ENCODE measurements around the gene TRIM71.

DNA sequence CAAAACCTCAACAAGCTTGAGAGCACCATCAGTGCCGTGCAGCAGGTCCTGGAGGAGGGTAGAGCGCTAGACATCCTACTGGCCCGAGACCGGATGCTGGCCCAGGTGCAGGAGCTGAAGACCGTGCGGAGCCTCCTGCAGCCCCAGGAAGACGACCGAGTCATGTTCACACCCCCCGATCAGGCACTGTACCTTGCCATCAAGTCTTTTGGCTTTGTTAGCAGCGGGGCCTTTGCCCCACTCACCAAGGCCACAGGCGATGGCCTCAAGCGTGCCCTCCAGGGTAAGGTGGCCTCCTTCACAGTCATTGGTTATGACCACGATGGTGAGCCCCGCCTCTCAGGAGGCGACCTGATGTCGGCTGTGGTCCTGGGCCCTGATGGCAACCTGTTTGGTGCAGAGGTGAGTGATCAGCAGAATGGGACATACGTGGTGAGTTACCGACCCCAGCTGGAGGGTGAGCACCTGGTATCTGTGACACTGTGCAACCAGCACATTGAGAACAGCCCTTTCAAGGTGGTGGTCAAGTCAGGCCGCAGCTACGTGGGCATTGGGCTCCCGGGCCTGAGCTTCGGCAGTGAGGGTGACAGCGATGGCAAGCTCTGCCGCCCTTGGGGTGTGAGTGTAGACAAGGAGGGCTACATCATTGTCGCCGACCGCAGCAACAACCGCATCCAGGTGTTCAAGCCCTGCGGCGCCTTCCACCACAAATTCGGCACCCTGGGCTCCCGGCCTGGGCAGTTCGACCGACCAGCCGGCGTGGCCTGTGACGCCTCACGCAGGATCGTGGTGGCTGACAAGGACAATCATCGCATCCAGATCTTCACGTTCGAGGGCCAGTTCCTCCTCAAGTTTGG lies 72.9 kb downstream of the TRIM71 start:
- TF ChIP-seq, protein P1, sequence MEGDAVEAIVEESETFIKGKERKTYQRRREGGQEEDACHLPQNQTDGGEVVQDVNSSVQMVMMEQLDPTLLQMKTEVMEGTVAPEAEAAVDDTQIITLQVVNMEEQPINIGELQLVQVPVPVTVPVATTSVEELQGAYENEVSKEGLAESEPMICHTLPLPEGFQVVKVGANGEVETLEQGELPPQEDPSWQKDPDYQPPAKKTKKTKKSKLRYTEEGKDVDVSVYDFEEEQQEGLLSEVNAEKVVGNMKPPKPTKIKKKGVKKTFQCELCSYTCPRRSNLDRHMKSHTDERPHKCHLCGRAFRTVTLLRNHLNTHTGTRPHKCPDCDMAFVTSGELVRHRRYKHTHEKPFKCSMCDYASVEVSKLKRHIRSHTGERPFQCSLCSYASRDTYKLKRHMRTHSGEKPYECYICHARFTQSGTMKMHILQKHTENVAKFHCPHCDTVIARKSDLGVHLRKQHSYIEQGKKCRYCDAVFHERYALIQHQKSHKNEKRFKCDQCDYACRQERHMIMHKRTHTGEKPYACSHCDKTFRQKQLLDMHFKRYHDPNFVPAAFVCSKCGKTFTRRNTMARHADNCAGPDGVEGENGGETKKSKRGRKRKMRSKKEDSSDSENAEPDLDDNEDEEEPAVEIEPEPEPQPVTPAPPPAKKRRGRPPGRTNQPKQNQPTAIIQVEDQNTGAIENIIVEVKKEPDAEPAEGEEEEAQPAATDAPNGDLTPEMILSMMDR (IDR thresholded peaks at IDR 0.05), result no peak
- TF ChIP-seq POLR2A (IDR thresholded peaks at IDR 0.05) (no peak), POLR2AphosphoS5 (IDR thresholded peaks at IDR 0.05) (no peak), EP300 (IDR thresholded peaks at IDR 0.05) (no peak)
